Hepatocyte (in vitro differentiated cells): ENCODE measurements around the gene MPHOSPH9. TPM values are rescaled to one million over a fixed set of nuclear protein-coding genes. Genes with fewer than 3 reads are reported as not detected.
A peak's percentile ranks its signal among the peaks of the same experiment; 100 is the strongest.

Source experiments
- DNase-seq: peaks from one replicate; pipeline ENCODE4 v3.0.0-alpha.2; 2016; ENCODE audit warnings: low spot score
- H2AFZ ChIP-seq: fragments of 200-600 bp; sonication (generic); 2 replicates; pipeline ENCODE4 v1.6.0; 2016; ENCODE audit warnings: antibody characterized with exemption, mild to moderate bottlenecking
- H3K27ac ChIP-seq: fragments of 200-600 bp; sonication (generic); 2 replicates; pipeline ENCODE4 v1.5.1; 2016; ENCODE audit warnings: mild to moderate bottlenecking
- H3K27me3 ChIP-seq: fragments of 200-600 bp; sonication (generic); 2 replicates; pipeline ENCODE4 v1.6.1; 2016
- H3K36me3 ChIP-seq: fragments of 200-600 bp; sonication (generic); replicated peaks from 2 replicates; pipeline ENCODE4 v1.5.1; 2016; ENCODE audit warnings: low read depth; ENCODE audit not compliant: insufficient read depth
- H3K4me1 ChIP-seq: fragments of 200-600 bp; sonication (generic); 2 replicates; pipeline ENCODE4 v1.5.1; 2016; ENCODE audit warnings: mild to moderate bottlenecking, moderate library complexity; ENCODE audit not compliant: insufficient read depth
- H3K4me2 ChIP-seq: fragments of 200-600 bp; sonication (generic); 2 replicates; pipeline ENCODE4 v1.6.0; 2016
- H3K4me3 ChIP-seq: fragments of 200-600 bp; sonication (generic); 2 replicates; pipeline ENCODE4 v1.5.1; 2016; ENCODE audit warnings: mild to moderate bottlenecking
- H3K79me2 ChIP-seq: fragments of 200-600 bp; sonication (generic); 2 replicates; pipeline ENCODE4 v1.6.0; 2017; ENCODE audit warnings: mild to moderate bottlenecking
- H3K9me2 ChIP-seq: fragments of 200-600 bp; sonication (generic); replicated peaks from 2 replicates; pipeline ENCODE4 v1.6.0; 2017; ENCODE audit warnings: mild to moderate bottlenecking; ENCODE audit not compliant: insufficient read depth
- H3K9me3 ChIP-seq: fragments of 200-600 bp; sonication (generic); 2 replicates; pipeline ENCODE4 v1.5.1; 2016; ENCODE audit warnings: low read depth, mild to moderate bottlenecking
- H4K20me1 ChIP-seq: fragments of 200-600 bp; sonication (generic); 2 replicates; pipeline ENCODE4 v1.6.0; 2016; ENCODE audit warnings: mild to moderate bottlenecking; ENCODE audit not compliant: insufficient read depth, poor library complexity, severe bottlenecking
- EZH2 ChIP-seq: fragments of 200-600 bp; sonication (generic); IDR thresholded peaks from 2 replicates; pipeline ENCODE4 v1.6.1; 2016; ENCODE audit warnings: antibody characterized with exemption, mild to moderate bottlenecking, borderline replicate concordance
- EZH2phosphoT487 ChIP-seq: fragments of 200-600 bp; sonication (generic); IDR thresholded peaks from one replicate; pipeline ENCODE4 v1.6.1; 2018; ENCODE audit warnings: antibody characterized with exemption, mild to moderate bottlenecking, low read depth, moderate library complexity; ENCODE audit not compliant: unreplicated experiment, severe bottlenecking
- WGBS: methylation state at CpG from one replicate; pipeline ENCODE4 v1.1.6; 2016; ENCODE audit warnings: low lambda C conversion rate; ENCODE audit errors: missing lambda C conversion rate; 5-methylcytosine and 5-hydroxymethylcytosine counted together
- polyA plus RNA-seq: library from polyadenylated mRNA; unstranded; fragments of >200 nt; fragmentation: Nextera tagmentation; extraction: Ambion mirVana; gene quantifications from 2 replicates; pipeline ENCODE4 v1.2.1, GENCODE V29; 2016
- total RNA-seq: library from RNA; depleted of rRNA; stranded (reverse); fragments of >200 nt; gene quantifications from 2 replicates; pipeline ENCODE4 v1.2.3, GENCODE V29; 2014
- TF ChIP-seq, protein P1 (sequence below): fragments of 200-600 bp; sonication (generic); IDR thresholded peaks from 2 replicates; pipeline ENCODE4 v1.5.1; 2016; ENCODE audit warnings: antibody characterized with exemption, mild to moderate bottlenecking; ENCODE audit not compliant: poor library complexity

Gene MPHOSPH9
- total and polyA plus RNA-seq, 2 experiments from 2014 or later, result 13.1 to 44.3 TPM

DNA sequence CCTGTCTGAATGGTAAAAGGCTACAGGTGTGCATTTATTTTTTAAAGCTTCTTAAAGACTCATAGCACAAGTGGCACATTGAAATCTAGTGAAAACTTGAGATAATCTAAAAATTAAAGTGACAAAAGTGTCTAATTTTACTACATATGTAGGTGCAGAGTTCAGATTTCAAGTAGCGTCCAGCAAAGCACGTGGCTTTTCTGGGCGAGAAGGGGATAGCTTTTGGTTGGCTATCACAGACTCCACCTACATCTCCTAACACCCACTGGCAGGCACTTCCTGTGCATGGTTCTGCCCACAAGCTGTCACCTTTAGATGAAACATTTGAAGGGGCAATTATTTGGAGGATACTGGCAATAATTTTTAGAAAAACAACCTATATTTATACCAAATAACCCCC lies 80.1 kb downstream of the MPHOSPH9 start:
- Histone ChIP-seq H3K79me2 (peaks cover 13% of the 10 kb centered on the region), H3K9me2 (no peaks in the 10 kb centered on the region), H3K4me3 (no peak overlapping the region), H2AFZ (no peak overlapping the region), H4K20me1 (no peaks in the 10 kb centered on the region), H3K4me1 (peaks cover 26% of the 10 kb centered on the region), H3K27ac (no peak overlapping the region), H3K9me3 (no peaks in the 10 kb centered on the region), H3K27me3 (no peaks in the 10 kb centered on the region), H3K4me2 (no peak overlapping the region), H3K36me3 (no peaks in the 10 kb centered on the region)
- no peak for DNase-seq
- 86% methylated on average over 3 of the region's 3 CpGs for WGBS
- TF ChIP-seq EZH2phosphoT487, result no peak
- TF ChIP-seq, protein P1, sequence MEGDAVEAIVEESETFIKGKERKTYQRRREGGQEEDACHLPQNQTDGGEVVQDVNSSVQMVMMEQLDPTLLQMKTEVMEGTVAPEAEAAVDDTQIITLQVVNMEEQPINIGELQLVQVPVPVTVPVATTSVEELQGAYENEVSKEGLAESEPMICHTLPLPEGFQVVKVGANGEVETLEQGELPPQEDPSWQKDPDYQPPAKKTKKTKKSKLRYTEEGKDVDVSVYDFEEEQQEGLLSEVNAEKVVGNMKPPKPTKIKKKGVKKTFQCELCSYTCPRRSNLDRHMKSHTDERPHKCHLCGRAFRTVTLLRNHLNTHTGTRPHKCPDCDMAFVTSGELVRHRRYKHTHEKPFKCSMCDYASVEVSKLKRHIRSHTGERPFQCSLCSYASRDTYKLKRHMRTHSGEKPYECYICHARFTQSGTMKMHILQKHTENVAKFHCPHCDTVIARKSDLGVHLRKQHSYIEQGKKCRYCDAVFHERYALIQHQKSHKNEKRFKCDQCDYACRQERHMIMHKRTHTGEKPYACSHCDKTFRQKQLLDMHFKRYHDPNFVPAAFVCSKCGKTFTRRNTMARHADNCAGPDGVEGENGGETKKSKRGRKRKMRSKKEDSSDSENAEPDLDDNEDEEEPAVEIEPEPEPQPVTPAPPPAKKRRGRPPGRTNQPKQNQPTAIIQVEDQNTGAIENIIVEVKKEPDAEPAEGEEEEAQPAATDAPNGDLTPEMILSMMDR, result no peak
- no peak for TF ChIP-seq EZH2

DNA sequence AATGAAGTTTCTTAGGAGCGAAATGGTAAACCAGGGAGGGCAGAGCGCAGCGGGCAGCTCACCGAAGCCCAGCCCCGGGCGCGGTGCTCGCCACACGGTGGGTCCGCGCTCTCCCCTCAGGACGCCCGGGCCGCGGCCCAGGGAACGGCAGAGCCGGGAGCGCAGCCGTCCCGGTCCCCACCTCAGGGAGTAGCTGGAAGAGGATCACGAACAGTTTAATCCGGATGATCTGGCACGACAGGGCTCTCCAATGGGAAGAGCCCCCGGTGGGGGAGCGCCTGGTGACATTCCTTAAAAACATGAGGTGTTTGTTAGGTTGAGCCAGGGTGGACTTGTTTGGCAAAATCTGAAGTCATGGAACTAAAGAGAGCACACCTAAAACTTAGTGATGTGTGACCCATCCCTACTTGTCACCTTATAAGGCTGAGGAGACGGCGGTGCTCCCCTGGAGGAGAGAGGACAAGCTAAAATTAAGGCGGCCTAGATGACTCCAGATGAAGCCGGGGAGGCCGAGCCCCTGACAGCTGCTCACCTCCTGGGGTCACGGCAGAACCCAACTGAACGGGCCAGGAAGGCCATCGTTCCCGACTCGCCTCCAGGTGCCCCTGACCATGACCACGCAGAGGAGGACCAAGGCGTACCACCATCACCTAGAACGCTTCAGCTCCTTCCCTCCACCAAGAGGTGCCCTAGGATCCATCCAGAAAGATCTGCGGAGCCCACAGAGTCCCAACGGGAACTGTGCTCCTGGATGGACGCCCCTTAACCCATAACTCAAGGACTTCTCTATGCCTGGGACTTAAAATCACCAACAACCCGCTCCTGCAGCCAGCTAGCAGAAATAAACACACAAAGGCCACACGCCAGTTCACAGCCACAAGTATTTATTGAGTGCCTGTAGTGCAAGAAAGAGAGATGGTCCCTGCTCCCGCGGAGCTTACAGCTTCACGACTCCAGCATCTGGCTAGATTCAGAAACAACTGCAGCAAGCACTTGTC lies 81.2 kb downstream of the MPHOSPH9 start:
- 39% methylated on average over 46 of the region's 46 CpGs for WGBS
- no peaks in the 10 kb centered on the region for H3K36me3 ChIP-seq
- peaks cover 19% of the 10 kb centered on the region for H3K79me2 ChIP-seq
- no peaks in the 10 kb centered on the region for H3K27me3 ChIP-seq
- H3K27ac ChIP-seq, result peak overlapping the region; percentile 95
- TF ChIP-seq EZH2 (no peak), EZH2phosphoT487 (no peak)
- TF ChIP-seq, protein P1, result no peak
- peak overlapping the region; percentile 100 for H3K4me3 ChIP-seq
- no peaks in the 10 kb centered on the region for H3K9me2 ChIP-seq
- peaks cover 26% of the 10 kb centered on the region for H3K4me1 ChIP-seq
- peak overlapping the region; percentile 100 for H3K4me2 ChIP-seq
- H4K20me1 ChIP-seq, result no peaks in the 10 kb centered on the region
- H2AFZ ChIP-seq, result peak overlapping the region; percentile 100
- DNase-seq, result peak; percentile 53
- no peaks in the 10 kb centered on the region for H3K9me3 ChIP-seq

DNA sequence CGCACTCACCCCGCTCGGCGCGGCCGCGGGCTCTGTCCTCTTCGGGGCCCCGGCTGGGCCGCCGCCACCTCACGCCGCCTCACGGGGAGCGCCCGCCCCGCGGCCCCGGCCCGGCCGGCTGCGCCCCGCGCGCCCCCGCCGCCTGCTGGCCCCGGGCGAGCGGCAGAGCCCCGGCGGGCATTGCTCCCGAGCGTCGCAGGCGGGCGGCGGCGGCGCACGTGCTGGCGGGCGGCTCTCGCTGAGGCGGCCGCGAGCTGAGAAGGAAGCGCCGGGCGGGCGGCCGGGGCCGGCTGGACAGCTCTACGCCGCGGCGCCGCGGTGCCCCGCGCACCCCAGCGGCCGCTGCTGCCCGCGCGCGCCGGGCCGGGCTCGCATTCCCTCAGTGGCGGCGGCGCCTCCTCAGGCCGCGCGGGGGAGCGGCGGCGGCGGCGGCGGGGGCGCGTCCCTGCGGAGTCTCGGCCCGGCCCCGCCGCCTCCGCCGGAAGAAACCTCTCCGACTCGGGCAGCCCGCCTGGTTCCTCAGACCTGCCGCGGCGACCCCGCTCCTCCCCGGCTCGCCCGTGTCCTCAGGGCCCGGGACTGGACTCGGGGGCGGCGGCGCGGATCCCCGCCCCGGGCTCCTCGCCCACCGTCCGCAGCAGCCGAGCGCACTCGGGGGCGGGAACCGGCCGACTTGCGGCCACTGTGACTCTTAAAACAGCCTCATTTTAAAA lies 82.0 kb downstream of the MPHOSPH9 start, which contains the start of gene PITPNM2:
Gene PITPNM2 (minus strand): TSS at position 347 of the 713 bp plus-strand sequence. CDS start 116,500 bp downstream, outside the sequence.
- no peaks in the 10 kb centered on the region for H3K9me3 ChIP-seq
- peak within 1 kb of the TSS; percentile 100 for H2AFZ ChIP-seq
- no peaks in the 10 kb centered on the region for H3K9me2 ChIP-seq
- DNase-seq, result peak; percentile 92
- TF ChIP-seq EZH2phosphoT487 (no peak), EZH2 (no peak)
- TF ChIP-seq, protein P1, result no peak
- peak within 1 kb of the TSS; percentile 95 for H3K27ac ChIP-seq
- no peaks in the 10 kb centered on the region for H3K27me3 ChIP-seq
- WGBS, result 1% methylated on average over 56 of the region's 119 CpGs
- H3K4me2 ChIP-seq, result peak within 1 kb of the TSS; percentile 100
- H3K79me2 ChIP-seq, result peaks cover 24% of the 10 kb centered on the region
- H3K36me3 ChIP-seq, result no peaks in the 10 kb centered on the region
- H3K4me1 ChIP-seq, result peaks cover 26% of the 10 kb centered on the region
- H4K20me1 ChIP-seq, result no peaks in the 10 kb centered on the region
- H3K4me3 ChIP-seq, result peak within 1 kb of the TSS; percentile 100
